ENCODE results near the gene RYR3.

RYR3 gene

GRCh38 chr15:33377204-33377603 lies 66.4 kb downstream of the RYR3 start (continued):
- TF ChIP-seq TCF4 (CRISPR knock-in tag; IDR thresholded peaks at IDR 0.05; ENCODE audit: borderline replicate concordance) (no peak), PPARA (CRISPR knock-in tag; IDR thresholded peaks at IDR 0.05; ENCODE audit: borderline replicate concordance) (no peak)

GRCh38 chr15:33378866-33379480 lies 68.2 kb downstream of the RYR3 start:
- ATAC-seq, result no peak
- TF ChIP-seq OSR1 (CRISPR knock-in tag; IDR thresholded peaks at IDR 0.05), result no peak
- no peak for TF ChIP-seq TCF4 (CRISPR knock-in tag; IDR thresholded peaks at IDR 0.05; ENCODE audit: borderline replicate concordance)
- no peak for TF ChIP-seq ZFP3 (CRISPR knock-in tag; IDR thresholded peaks at IDR 0.05)
- TF ChIP-seq CSRNP3 (CRISPR knock-in tag; IDR thresholded peaks at IDR 0.05), result no peak
- TF ChIP-seq PPARA (CRISPR knock-in tag; IDR thresholded peaks at IDR 0.05; ENCODE audit: borderline replicate concordance), result no peak
- TF ChIP-seq TSHZ2 (CRISPR knock-in tag; IDR thresholded peaks at IDR 0.05), result no peak
- no peak for TF ChIP-seq ZNF70 (CRISPR knock-in tag; IDR thresholded peaks at IDR 0.05)
- no peak for TF ChIP-seq POU6F1 (CRISPR knock-in tag; IDR thresholded peaks at IDR 0.05; ENCODE audit: borderline replicate concordance, low read depth)
- no peak for TF ChIP-seq PATZ1 (CRISPR knock-in tag; IDR thresholded peaks at IDR 0.05; ENCODE audit: borderline replicate concordance)
- no peak for TF ChIP-seq CREB5 (CRISPR knock-in tag; IDR thresholded peaks at IDR 0.05; ENCODE audit: low read depth)
- TF ChIP-seq CSDC2 (CRISPR knock-in tag; IDR thresholded peaks at IDR 0.05), result no peak
- no peak for TF ChIP-seq ISL1 (CRISPR knock-in tag; IDR thresholded peaks at IDR 0.05)
- TF ChIP-seq SNAI2 (CRISPR knock-in tag; IDR thresholded peaks at IDR 0.05), result no peak
- no peak for TF ChIP-seq ESRRG (CRISPR knock-in tag; IDR thresholded peaks at IDR 0.05)
- no peak for TF ChIP-seq RARB (CRISPR knock-in tag; IDR thresholded peaks at IDR 0.05)
- no peak for TF ChIP-seq TOX (CRISPR knock-in tag; IDR thresholded peaks at IDR 0.05; ENCODE audit: borderline replicate concordance)
- no peak for TF ChIP-seq ZNF565 (CRISPR knock-in tag; conservative IDR thresholded peaks at IDR 0.05; ENCODE audit: low read depth)
- no peak for TF ChIP-seq ARNTL (CRISPR knock-in tag; IDR thresholded peaks at IDR 0.05; ENCODE audit: borderline replicate concordance, low read depth)

GRCh38 chr15:33380406-33380805 lies 69.6 kb downstream of the RYR3 start:
- no peak for ATAC-seq
- TF ChIP-seq PATZ1 (CRISPR knock-in tag; IDR thresholded peaks at IDR 0.05; ENCODE audit: borderline replicate concordance) (no peak), TOX (CRISPR knock-in tag; IDR thresholded peaks at IDR 0.05; ENCODE audit: borderline replicate concordance) (no peak), TCF4 (CRISPR knock-in tag; IDR thresholded peaks at IDR 0.05; ENCODE audit: borderline replicate concordance) (no peak), ESRRG (CRISPR knock-in tag; IDR thresholded peaks at IDR 0.05) (no peak)
